NB4 (cell line): ENCODE results near the gene LRRC72.
"Not testable (repeated sequence)": the region's sequence is repeated elsewhere in the genome, so short reads cannot be mapped to it uniquely, and the experiment has no call there.

Experiments used
- DNase-seq: peaks from one replicate; pipeline ENCODE4 v3.0.0; 2010; ENCODE audit warnings: low read depth
- H3K4me3 ChIP-seq: one replicate; pipeline ENCODE4 v1.5.1; 2011; ENCODE audit warnings: mild to moderate bottlenecking, low read depth, low read length, moderate library complexity
- CTCF ChIP-seq: IDR thresholded peaks from one replicate; pipeline ENCODE4 v1.5.1; 2012; ENCODE audit warnings: low read depth, low read length
- MAX ChIP-seq: IDR thresholded peaks from 2 replicates; pipeline ENCODE4 v1.6.1; 2011; ENCODE audit warnings: low read depth, low read length
- MYC ChIP-seq: IDR thresholded peaks from 2 replicates; pipeline ENCODE4 v1.6.1; 2011; ENCODE audit warnings: low read depth, low read length
- POLR2A ChIP-seq: IDR thresholded peaks from 2 replicates; pipeline ENCODE4 v1.6.1; 2011; ENCODE audit warnings: mild to moderate bottlenecking; ENCODE audit not compliant: insufficient read length; ENCODE audit errors: extremely low read depth

Gene LRRC72

GRCh38 chr7:16504019-16504418 lies 22.6 kb upstream of the LRRC72 start:
- H3K4me3 ChIP-seq: no peak overlapping the region
- DNase-seq: no peak
- TF ChIP-seq CTCF: no peak

GRCh38 chr7:16506422-16506821 lies 20.2 kb upstream of the LRRC72 start:
- not testable (repeated sequence) for H3K4me3 ChIP-seq, DNase-seq

- no peak for TF ChIP-seq MYC
- TF ChIP-seq POLR2A: no peak
- peak; percentile 12 for DNase-seq
- no peak overlapping the region for H3K4me3 ChIP-seq
Observed at GRCh38 chr7:16509829-16510228, 16.8 kb upstream of the LRRC72 start.

- no peak overlapping the region for H3K4me3 ChIP-seq
Observed at GRCh38 chr7:16511314-16511713, 15.3 kb upstream of the LRRC72 start.

GRCh38 chr7:16512097-16512496 lies 14.5 kb upstream of the LRRC72 start:
- no peak for TF ChIP-seq POLR2A
- no peak overlapping the region for H3K4me3 ChIP-seq
- DNase-seq: no peak

More at GRCh38 chr7:16511314-16511713, 15.3 kb upstream of the LRRC72 start:
- TF ChIP-seq MAX (no peak), POLR2A (no peak), MYC (no peak), CTCF (no peak)
- no peak for DNase-seq

GRCh38 chr7:16514271-16514670 lies 12.4 kb upstream of the LRRC72 start:
- no peak for DNase-seq
- TF ChIP-seq MYC (no peak), POLR2A (no peak), MAX (no peak), CTCF (no peak)
- H3K4me3 ChIP-seq: no peak overlapping the region

- no peak overlapping the region for H3K4me3 ChIP-seq
- TF ChIP-seq POLR2A: no peak
- no peak for TF ChIP-seq MAX
- no peak for TF ChIP-seq CTCF
- TF ChIP-seq MYC: no peak
- no peak for DNase-seq
Observed at GRCh38 chr7:16514729-16515128, 11.9 kb upstream of the LRRC72 start.

GRCh38 chr7:16515785-16516685 lies 10.6 kb upstream of the LRRC72 start:
- DNase-seq: no peak
- TF ChIP-seq MYC: no peak
- TF ChIP-seq POLR2A: no peak
- no peak for TF ChIP-seq MAX
- TF ChIP-seq CTCF: no peak

GRCh38 chr7:16519985-16520384 lies 6.6 kb upstream of the LRRC72 start:
- not testable (repeated sequence) for DNase-seq, H3K4me3 ChIP-seq

More at GRCh38 chr7:16515785-16516685, 10.6 kb upstream of the LRRC72 start:
- H3K4me3 ChIP-seq: no peak overlapping the region
